ENCODE results near the gene GMEB2. TPM values are rescaled to one million over a fixed set of nuclear protein-coding genes. Genes with fewer than 3 reads are reported as not detected.
A peak's percentile ranks its signal among the peaks of the same experiment; 100 is the strongest.
"Not testable (repeated sequence)": the region's sequence is repeated elsewhere in the genome, so short reads cannot be mapped to it uniquely, and the experiment has no call there.

Gene GMEB2
- total and polyA plus RNA-seq, 7 experiments from 2014 or later, result 11.0 to 30.2 (median 21.9) TPM

DNA sequence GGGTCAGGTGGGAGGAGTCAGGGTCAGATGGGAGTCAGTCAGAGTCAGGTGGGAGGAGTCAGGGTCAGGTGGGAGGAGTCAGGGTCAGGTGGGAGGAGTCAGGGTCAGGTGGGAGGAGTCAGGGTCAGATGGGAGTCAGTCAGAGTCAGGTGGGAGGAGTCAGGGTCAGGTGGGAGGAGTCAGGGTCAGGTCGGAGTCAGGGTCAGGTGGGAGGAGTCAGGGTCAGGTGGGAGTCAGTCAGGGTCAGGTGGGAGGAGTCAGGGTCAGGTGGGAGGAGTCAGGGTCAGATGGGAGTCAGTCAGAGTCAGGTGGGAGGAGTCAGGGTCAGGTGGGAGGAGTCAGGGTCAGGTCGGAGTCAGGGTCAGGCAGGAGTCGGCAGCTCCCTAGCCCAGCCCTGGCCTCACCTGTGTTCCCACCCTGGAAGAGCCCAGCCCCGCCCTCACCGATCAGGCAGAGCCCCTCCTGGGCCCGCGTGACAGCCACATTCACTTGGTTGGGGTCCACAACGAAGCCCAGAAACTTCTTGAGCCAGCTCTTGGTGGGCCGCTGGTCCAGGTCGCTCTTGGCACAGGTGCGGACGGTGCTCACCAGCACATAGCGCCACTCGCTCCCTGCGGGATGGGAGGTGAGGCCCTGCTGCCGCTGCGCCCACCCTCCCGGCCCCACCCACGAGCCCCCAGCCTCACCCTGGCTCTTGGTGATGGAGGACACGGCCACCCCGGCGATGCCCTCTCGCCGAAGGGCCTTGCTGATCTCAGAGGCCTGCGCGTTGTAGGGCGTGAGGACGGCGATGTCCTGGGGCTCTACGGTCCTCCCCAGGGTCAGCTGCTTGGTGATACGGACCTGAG is 67.2 kb downstream of the GMEB2 start:
- H3K4me1 Mint-ChIP-seq; H3K4me1 ChIP-seq (ENCODE audit: control insufficient read depth in 2 of 2, insufficient read depth in 2 of 2, low read length in 2 of 2); H3K4me3 Mint-ChIP-seq; H3K9me3 ChIP-seq (ENCODE audit: control insufficient read depth in 2 of 3, low read length in 3 of 3); H3K9me3 Mint-ChIP-seq; H3K27ac ChIP-seq (ENCODE audit: low read depth, low read length); ATAC-seq; H3K4me3 ChIP-seq (ENCODE audit: low read length); CTCF ChIA-PET; H3K27ac Mint-ChIP-seq; intact Hi-C loops (cut with micrococcal nuclease); H3K27me3 ChIP-seq (ENCODE audit: control insufficient read depth in 2 of 2, insufficient read depth in 2 of 2, low read length in 2 of 2); H3K27me3 Mint-ChIP-seq: not testable (repeated sequence)
- POLR2A ChIA-PET, result interaction anchor here (1.0 kb wide), 1 partner anchor 66 kb away, joined by 4 read pairs; no protein-coding TSS in a partner anchor
- H3K36me3 ChIP-seq (ENCODE audit: control insufficient read depth in 2 of 3, insufficient read depth in 3 of 3, low read length in 3 of 3), result peaks cover 0 to 51% (median 3%) of the 10 kb centered on the region in 3 experiments
- H3K36me3 Mint-ChIP-seq, result peaks cover 0 to 15% (median 4%) of the 10 kb centered on the region in 5 donors
- DNase-seq, result peak in 3 of 9 donors; percentile 34 to 74 (median 36)

DNA sequence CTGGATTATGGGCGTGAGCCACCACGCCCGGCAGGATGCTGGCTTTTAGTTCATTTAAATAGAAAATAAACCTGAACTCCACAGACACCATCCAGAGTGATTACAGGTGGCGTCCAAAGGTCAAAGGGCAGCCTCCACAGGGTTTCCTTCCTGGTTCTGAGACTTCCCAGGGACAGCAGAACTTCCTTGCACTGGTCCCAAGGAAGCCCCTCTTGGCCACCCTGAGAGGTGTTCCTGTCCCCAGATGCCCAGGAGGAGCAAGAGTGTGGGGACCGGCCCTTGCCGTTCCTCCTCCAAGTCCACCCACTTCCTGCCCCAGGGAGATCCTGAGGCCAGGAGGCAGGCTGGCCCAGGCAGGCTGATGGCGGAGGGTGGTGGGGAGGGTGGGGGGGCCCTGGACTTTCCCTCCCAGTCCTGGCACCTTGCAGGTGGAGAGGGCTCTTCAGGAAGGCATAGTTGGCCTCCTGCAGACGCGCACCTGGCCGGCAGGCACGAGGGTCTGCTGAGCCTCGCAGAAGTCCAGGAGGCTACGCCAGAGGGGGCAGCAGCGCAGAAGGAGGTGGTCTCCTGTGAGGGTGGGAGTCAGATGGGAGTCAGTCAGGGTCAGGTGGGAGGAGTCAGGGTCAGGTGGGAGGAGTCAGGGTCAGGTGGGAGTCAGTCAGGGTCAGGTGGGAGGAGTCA is 68.0 kb downstream of the GMEB2 start:
- no peak for ATAC-seq
- CTCF ChIA-PET, result no interaction called here
- no peaks in the 10 kb centered on the region for H3K27me3 ChIP-seq (ENCODE audit: control insufficient read depth in 2 of 2, insufficient read depth in 2 of 2, low read length in 2 of 2)

DNA sequence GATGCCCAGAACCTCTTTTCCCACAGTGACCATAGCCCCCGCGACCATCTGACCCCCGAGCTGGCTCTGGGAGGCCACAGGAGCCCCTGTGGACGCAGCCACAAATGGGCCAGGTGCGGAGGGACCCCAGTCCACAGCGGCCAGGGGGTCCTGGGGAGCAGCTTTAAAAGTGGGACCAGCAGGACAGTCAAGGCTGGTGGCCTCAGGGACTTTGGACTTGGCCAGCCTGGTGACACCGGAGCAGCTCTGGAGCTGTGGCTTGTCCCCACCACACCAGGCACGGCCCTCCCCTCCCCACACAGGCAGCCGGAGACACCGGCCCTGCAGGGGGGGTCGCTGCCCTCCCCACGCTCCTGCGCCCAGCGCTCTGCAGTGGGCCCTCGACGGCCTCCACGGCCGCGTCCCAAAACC is 69.4 kb downstream of the GMEB2 start:
- DNase-seq (no peak), ATAC-seq (no peak)
- peaks cover 0 to 2% (median 0%) of the 10 kb centered on the region in 11 donors for H3K9me3 Mint-ChIP-seq
- peaks cover 3 to 12% (median 7%) of the 10 kb centered on the region in 7 donors for H3K4me1 Mint-ChIP-seq
- Histone ChIP-seq H3K4me1 (ENCODE audit: control insufficient read depth in 2 of 2, insufficient read depth in 2 of 2, low read length in 2 of 2) (peaks cover 8 to 16% of the 10 kb centered on the region in 2 donors), H3K4me3 (ENCODE audit: low read length) (no peak overlapping the region), H3K9me3 (ENCODE audit: control insufficient read depth in 2 of 3, low read length in 3 of 3) (no peaks in the 10 kb centered on the region), H3K27me3 (ENCODE audit: control insufficient read depth in 2 of 2, insufficient read depth in 2 of 2, low read length in 2 of 2) (no peaks in the 10 kb centered on the region), H3K36me3 (ENCODE audit: control insufficient read depth in 2 of 3, insufficient read depth in 3 of 3, low read length in 3 of 3) (peaks cover 0 to 28% (median 3%) of the 10 kb centered on the region in 3 experiments), H3K27ac (ENCODE audit: low read depth, low read length) (no peak overlapping the region)
- H3K4me3 Mint-ChIP-seq, result peak overlapping the region in 1 of 10 donors; percentile 16
- peaks cover 0 to 2% (median 0%) of the 10 kb centered on the region in 5 donors for H3K27me3 Mint-ChIP-seq
- POLR2A ChIA-PET, result interaction anchor here (0.9 to 1.2 kb wide), 5 partner anchors 14 to 67 kb away, joined by 3 to 4 read pairs (median 3); partner anchors contain the start of gene PPDPF
- intact Hi-C loops (cut with micrococcal nuclease), result no loop called here
- peaks cover 0 to 15% (median 4%) of the 10 kb centered on the region in 5 donors for H3K36me3 Mint-ChIP-seq
- CTCF ChIA-PET, result no interaction called here
- peak overlapping the region in 2 of 9 donors; percentile 43 to 79 for H3K27ac Mint-ChIP-seq

More for the DNA sequence above, 68.0 kb downstream of the GMEB2 start:
- peaks cover 0 to 43% (median 3%) of the 10 kb centered on the region in 3 experiments for H3K36me3 ChIP-seq (ENCODE audit: control insufficient read depth in 2 of 3, insufficient read depth in 3 of 3, low read length in 3 of 3)
- H3K27ac ChIP-seq (ENCODE audit: low read depth, low read length), result no peak overlapping the region
- H3K4me1 Mint-ChIP-seq, result peaks cover 0 to 5% (median 0%) of the 10 kb centered on the region in 7 donors
- POLR2A ChIA-PET, result no interaction called here
- DNase-seq, result no peak
- intact Hi-C loops (cut with micrococcal nuclease), result no loop called here
- no peak overlapping the region for H3K4me3 ChIP-seq (ENCODE audit: low read length)
- H3K4me3 Mint-ChIP-seq, result no peak overlapping the region
- H3K4me1 ChIP-seq (ENCODE audit: control insufficient read depth in 2 of 2, insufficient read depth in 2 of 2, low read length in 2 of 2), result peaks cover 0 to 5% of the 10 kb centered on the region in 2 donors
- H3K27ac Mint-ChIP-seq, result no peak overlapping the region
- peaks cover 0 to 2% (median 0%) of the 10 kb centered on the region in 11 donors for H3K9me3 Mint-ChIP-seq
- no peaks in the 10 kb centered on the region for H3K27me3 Mint-ChIP-seq
- H3K9me3 ChIP-seq (ENCODE audit: control insufficient read depth in 2 of 3, low read length in 3 of 3), result no peaks in the 10 kb centered on the region
- H3K36me3 Mint-ChIP-seq, result peaks cover 0 to 15% (median 4%) of the 10 kb centered on the region in 5 donors

DNA sequence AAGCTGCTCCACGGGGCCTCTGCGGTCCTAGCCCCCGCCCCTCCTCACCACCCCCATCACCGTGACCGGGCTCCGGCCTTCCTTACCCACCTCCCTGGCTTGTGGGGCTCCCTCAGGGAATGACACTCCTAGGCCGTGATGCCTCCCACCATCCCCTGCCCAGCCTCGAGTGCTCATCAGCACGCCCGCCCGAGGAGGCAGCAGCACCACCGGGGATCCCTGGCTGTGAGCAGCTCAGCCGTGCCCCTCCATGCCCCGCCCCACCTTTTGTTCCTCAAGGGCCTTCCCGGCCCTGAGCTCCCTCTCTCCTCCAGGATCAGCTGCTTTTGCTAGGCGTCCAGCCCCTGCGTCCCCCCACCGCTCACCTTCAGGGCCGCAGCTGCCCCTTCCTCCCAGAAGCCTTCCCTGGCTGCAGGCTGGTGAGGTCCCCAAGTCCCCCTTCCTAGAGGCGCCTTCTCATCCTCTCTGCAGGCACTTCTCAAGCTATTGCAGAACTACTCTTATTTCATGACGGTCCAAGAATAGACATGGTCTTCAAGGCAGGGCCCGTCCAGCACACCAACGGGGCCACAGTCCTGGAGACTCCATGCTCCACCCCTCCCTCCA is 69.9 kb downstream of the GMEB2 start:
- POLR2A ChIA-PET, result interaction anchor here (0.9 to 1.2 kb wide), 5 partner anchors 14 to 68 kb away, joined by 3 to 4 read pairs (median 3); partner anchors contain the start of gene PPDPF
- CTCF ChIA-PET, result no interaction called here
- DNase-seq (no peak), ATAC-seq (no peak)
- peaks cover 0 to 15% (median 4%) of the 10 kb centered on the region in 5 donors for H3K36me3 Mint-ChIP-seq
- H3K4me3 Mint-ChIP-seq, result peak overlapping the region in 1 of 10 donors; percentile 16
- Histone ChIP-seq H3K4me1 (ENCODE audit: control insufficient read depth in 2 of 2, insufficient read depth in 2 of 2, low read length in 2 of 2) (peaks cover 13 to 21% of the 10 kb centered on the region in 2 donors), H3K36me3 (ENCODE audit: control insufficient read depth in 2 of 3, insufficient read depth in 3 of 3, low read length in 3 of 3) (peaks cover 0 to 23% (median 3%) of the 10 kb centered on the region in 3 experiments), H3K4me3 (ENCODE audit: low read length) (no peak overlapping the region), H3K27ac (ENCODE audit: low read depth, low read length) (no peak overlapping the region), H3K27me3 (ENCODE audit: control insufficient read depth in 2 of 2, insufficient read depth in 2 of 2, low read length in 2 of 2) (no peaks in the 10 kb centered on the region), H3K9me3 (ENCODE audit: control insufficient read depth in 2 of 3, low read length in 3 of 3) (no peaks in the 10 kb centered on the region)
- intact Hi-C loops (cut with micrococcal nuclease), result no loop called here
- H3K9me3 Mint-ChIP-seq, result peaks cover 0 to 2% (median 0%) of the 10 kb centered on the region in 11 donors
- H3K4me1 Mint-ChIP-seq, result peaks cover 8 to 15% (median 12%) of the 10 kb centered on the region in 7 donors
- peaks cover 0 to 3% (median 0%) of the 10 kb centered on the region in 5 donors for H3K27me3 Mint-ChIP-seq
- peak overlapping the region in 2 of 9 donors; percentile 43 to 79 for H3K27ac Mint-ChIP-seq

DNA sequence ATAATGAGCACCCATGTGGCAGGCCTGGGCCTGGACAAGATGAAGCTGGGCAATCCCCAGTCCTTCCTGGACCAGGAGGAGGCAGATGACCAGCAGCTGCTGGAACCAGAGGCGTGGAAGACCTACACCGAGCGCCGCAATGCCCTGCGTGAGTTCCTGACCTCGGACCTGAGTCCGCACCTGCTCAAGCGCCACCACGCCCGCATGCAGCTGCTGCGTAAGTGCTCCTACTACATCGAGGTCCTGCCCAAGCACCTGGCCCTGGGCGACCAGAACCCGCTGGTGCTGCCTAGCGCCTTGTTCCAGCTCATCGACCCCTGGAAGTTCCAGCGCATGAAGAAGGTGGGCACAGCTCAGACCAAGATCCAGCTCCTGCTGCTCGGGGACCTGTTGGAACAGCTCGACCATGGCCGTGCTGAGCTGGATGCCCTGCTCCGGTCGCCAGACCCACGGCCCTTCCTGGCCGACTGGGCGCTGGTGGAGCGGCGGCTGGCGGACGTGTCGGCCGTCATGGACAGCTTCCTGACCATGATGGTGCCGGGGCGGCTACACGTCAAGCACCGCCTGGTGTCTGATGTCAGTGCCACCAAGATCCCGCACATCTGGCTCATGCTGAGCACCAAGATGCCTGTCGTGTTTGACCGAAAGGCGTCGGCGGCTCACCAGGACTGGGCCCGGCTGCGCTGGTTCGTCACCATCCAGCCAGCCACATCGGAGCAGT is 71.1 kb downstream of the GMEB2 start:
- H3K27me3 ChIP-seq (ENCODE audit: control insufficient read depth in 2 of 2, insufficient read depth in 2 of 2, low read length in 2 of 2), result no peaks in the 10 kb centered on the region
- ATAC-seq, result no peak
- H3K9me3 ChIP-seq (ENCODE audit: control insufficient read depth in 2 of 3, low read length in 3 of 3), result no peaks in the 10 kb centered on the region
- peaks cover 13 to 21% of the 10 kb centered on the region in 2 donors for H3K4me1 ChIP-seq (ENCODE audit: control insufficient read depth in 2 of 2, insufficient read depth in 2 of 2, low read length in 2 of 2)
- Mint-ChIP-seq H3K9me3 (peaks cover 0 to 2% (median 0%) of the 10 kb centered on the region in 11 donors), H3K27me3 (peaks cover 0 to 6% (median 0%) of the 10 kb centered on the region in 5 donors), H3K27ac (peak overlapping the region in 1 of 9 donors; percentile 26), H3K36me3 (peaks cover 0 to 15% (median 4%) of the 10 kb centered on the region in 5 donors), H3K4me3 (peak overlapping the region in 1 of 10 donors; percentile 76), H3K4me1 (peaks cover 9 to 18% (median 12%) of the 10 kb centered on the region in 7 donors)
- H3K36me3 ChIP-seq (ENCODE audit: control insufficient read depth in 2 of 3, insufficient read depth in 3 of 3, low read length in 3 of 3), result peaks cover 0 to 12% (median 0%) of the 10 kb centered on the region in 3 experiments
- no peak overlapping the region for H3K4me3 ChIP-seq (ENCODE audit: low read length)
- DNase-seq, result no peak
- H3K27ac ChIP-seq (ENCODE audit: low read depth, low read length), result no peak overlapping the region
- CTCF ChIA-PET, result interaction anchor here (0.6 kb wide), 1 partner anchor 32 kb away, joined by 3 read pairs; no protein-coding TSS in a partner anchor
- intact Hi-C loops (cut with micrococcal nuclease), result no loop called here
- POLR2A ChIA-PET, result interaction anchor here (1.0 to 1.2 kb wide), 2 partner anchors 35 to 86 kb away, joined by 3 to 5 read pairs; partner anchors contain the start of gene PPDPF

Data from naive thymus-derived CD4-positive, alpha-beta T cell (primary cell).